ENCODE results near the gene ZBTB17.

ZBTB17 gene

GRCh38 chr1:15998929-15999328 lies 23.0 kb upstream of the ZBTB17 start:
- no peak overlapping the region for H3K9ac ChIP-seq (ENCODE audit: low read depth, low read length)
- H4K20me1 ChIP-seq (ENCODE audit: insufficient read depth, low read length) = no peaks in the 10 kb centered on the region
- H3K27me3 ChIP-seq (ENCODE audit: insufficient read depth, low read length, poor library complexity) = no peaks in the 10 kb centered on the region
- no peaks in the 10 kb centered on the region for H3K9me3 ChIP-seq (ENCODE audit: insufficient read depth, low read length, severe bottlenecking)
- TF ChIP-seq EZH2 (IDR thresholded peaks at IDR 0.05; ENCODE audit: borderline replicate concordance, low read depth, low read length, severe bottlenecking) (no peak), CTCF (IDR thresholded peaks at IDR 0.05; ENCODE audit: borderline replicate concordance, extremely low read depth, low read length, poor library complexity, severe bottlenecking) (no peak)
- no peak overlapping the region for H3K4me3 ChIP-seq (ENCODE audit: low read depth in 1 of 2, low read length in 2 of 2)
- H3K4me2 ChIP-seq (ENCODE audit: insufficient read depth, low read length) = no peak overlapping the region
- no peaks in the 10 kb centered on the region for H3K4me1 ChIP-seq (ENCODE audit: insufficient read depth, low read length)
- no peaks in the 10 kb centered on the region for H3K36me3 ChIP-seq (ENCODE audit: insufficient read depth, low read length)
- no peak overlapping the region for H2AFZ ChIP-seq (ENCODE audit: low read depth, low read length)
- H3K79me2 ChIP-seq (ENCODE audit: insufficient read depth, low read length) = no peaks in the 10 kb centered on the region
- DNase-seq (no peak), ATAC-seq (ENCODE audit: insufficient read depth, low read depth) (no peak)
- no peak overlapping the region for H3K27ac ChIP-seq (ENCODE audit: low read length)

GRCh38 chr1:15997637-15998280 lies 21.9 kb upstream of the ZBTB17 start:
- no peak overlapping the region for H3K9ac ChIP-seq (ENCODE audit: low read depth, low read length)
- TF ChIP-seq EZH2 (IDR thresholded peaks at IDR 0.05; ENCODE audit: borderline replicate concordance, low read depth, low read length, severe bottlenecking) (no peak), CTCF (IDR thresholded peaks at IDR 0.05; ENCODE audit: borderline replicate concordance, extremely low read depth, low read length, poor library complexity, severe bottlenecking) (no peak)
- no peak overlapping the region for H3K4me3 ChIP-seq (ENCODE audit: low read depth in 1 of 2, low read length in 2 of 2)
- no peaks in the 10 kb centered on the region for H3K4me1 ChIP-seq (ENCODE audit: insufficient read depth, low read length)
- ATAC-seq (ENCODE audit: insufficient read depth, low read depth) = no peak
- no peaks in the 10 kb centered on the region for H3K79me2 ChIP-seq (ENCODE audit: insufficient read depth, low read length)
- H3K4me2 ChIP-seq (ENCODE audit: insufficient read depth, low read length) = no peak overlapping the region
- no peak for DNase-seq
- no peaks in the 10 kb centered on the region for H3K36me3 ChIP-seq (ENCODE audit: insufficient read depth, low read length)
- no peak overlapping the region for H3K27ac ChIP-seq (ENCODE audit: low read length)
- H3K9me3 ChIP-seq (ENCODE audit: insufficient read depth, low read length, severe bottlenecking) = no peaks in the 10 kb centered on the region
- no peaks in the 10 kb centered on the region; the same call in 1 of the 2 replicates for H4K20me1 ChIP-seq (ENCODE audit: insufficient read depth, low read length)
- H3K27me3 ChIP-seq (ENCODE audit: insufficient read depth, low read length, poor library complexity) = no peaks in the 10 kb centered on the region
- no peak overlapping the region for H2AFZ ChIP-seq (ENCODE audit: low read depth, low read length)

GRCh38 chr1:15997076-15997585 lies 21.2 kb upstream of the ZBTB17 start:
- no peaks in the 10 kb centered on the region for H3K27me3 ChIP-seq (ENCODE audit: insufficient read depth, low read length, poor library complexity)
- H4K20me1 ChIP-seq (ENCODE audit: insufficient read depth, low read length) = no peaks in the 10 kb centered on the region; the same call in 1 of the 2 replicates
- no peak overlapping the region for H3K4me2 ChIP-seq (ENCODE audit: insufficient read depth, low read length)
- H3K27ac ChIP-seq (ENCODE audit: low read length) = no peak overlapping the region
- TF ChIP-seq EZH2 (IDR thresholded peaks at IDR 0.05; ENCODE audit: borderline replicate concordance, low read depth, low read length, severe bottlenecking) (no peak), CTCF (IDR thresholded peaks at IDR 0.05; ENCODE audit: borderline replicate concordance, extremely low read depth, low read length, poor library complexity, severe bottlenecking) (no peak)
- no peaks in the 10 kb centered on the region for H3K4me1 ChIP-seq (ENCODE audit: insufficient read depth, low read length)
- no peaks in the 10 kb centered on the region for H3K79me2 ChIP-seq (ENCODE audit: insufficient read depth, low read length)
- no peak overlapping the region for H3K4me3 ChIP-seq (ENCODE audit: low read depth in 1 of 2, low read length in 2 of 2)
- H2AFZ ChIP-seq (ENCODE audit: low read depth, low read length) = no peak overlapping the region
- H3K9ac ChIP-seq (ENCODE audit: low read depth, low read length) = no peak overlapping the region
- ATAC-seq (ENCODE audit: insufficient read depth, low read depth) (no peak), DNase-seq (no peak)
- H3K9me3 ChIP-seq (ENCODE audit: insufficient read depth, low read length, severe bottlenecking) = no peaks in the 10 kb centered on the region
- H3K36me3 ChIP-seq (ENCODE audit: insufficient read depth, low read length) = no peaks in the 10 kb centered on the region
